ENCODE results near the gene ARL3.
A peak's percentile ranks its signal among the peaks of the same experiment; 100 is the strongest.
"Not testable (repeated sequence)": the region's sequence is repeated elsewhere in the genome, so short reads cannot be mapped to it uniquely, and the experiment has no call there.

The ARL3 gene

GRCh38 chr10:102735065-102735562, 20.9 kb upstream of the ARL3 start:
- DNase-seq = no peak

- no peak for DNase-seq
These were observed 18.5 kb upstream of the ARL3 start for GRCh38 chr10:102732661-102733060.

GRCh38 chr10:102731222-102731800, 17.1 kb upstream of the ARL3 start:
- no peak for DNase-seq

- DNase-seq = peak; percentile 45 to 66
These were observed 15.1 kb upstream of the ARL3 start for GRCh38 chr10:102729029-102730026.

GRCh38 chr10:102727037-102727818, 13.0 kb upstream of the ARL3 start:
- DNase-seq = no peak

GRCh38 chr10:102726274-102726673, 12.1 kb upstream of the ARL3 start:
- DNase-seq = no peak

- no peak for DNase-seq
These were observed 9.8 kb upstream of the ARL3 start for GRCh38 chr10:102723989-102724388.

- DNase-seq = no peak
These were observed 7.8 kb upstream of the ARL3 start for GRCh38 chr10:102721954-102722353.

- no peak for DNase-seq
These were observed 6.6 kb upstream of the ARL3 start for GRCh38 chr10:102720775-102721301.

- DNase-seq = no peak
These were observed 6.1 kb upstream of the ARL3 start for GRCh38 chr10:102720337-102720736.

- no peak for DNase-seq
These were observed 4.0 kb upstream of the ARL3 start for GRCh38 chr10:102718220-102718619.

- not testable (repeated sequence) for DNase-seq
These were observed 2.8 kb upstream of the ARL3 start for GRCh38 chr10:102716900-102717565.

- no peak for DNase-seq
These were observed 1.7 kb upstream of the ARL3 start for GRCh38 chr10:102715880-102716279.

- peak in 1 of 2 experiments; percentile 16 for DNase-seq
These were observed 641 bp upstream of the ARL3 start, which contains the start of gene SFXN2 for GRCh38 chr10:102714621-102715455. Gene SFXN2, plus strand, starts transcription at chr10:102714636. Its CDS starts 12,001 bp downstream, at chr10:102726637.

- DNase-seq = no peak
These were observed 721 bp downstream of the ARL3 start for GRCh38 chr10:102713539-102713813.

GRCh38 chr10:102712843-102713538, 1.2 kb downstream of the ARL3 start:
- DNase-seq = no peak

GRCh38 chr10:102712089-102712488, 2.1 kb downstream of the ARL3 start:
- no peak for DNase-seq

- no peak for DNase-seq
These were observed 3.6 kb downstream of the ARL3 start for GRCh38 chr10:102710609-102711008.

GRCh38 chr10:102705531-102705930, 8.7 kb downstream of the ARL3 start:
- DNase-seq = no peak

- DNase-seq = no peak
These were observed 9.3 kb downstream of the ARL3 start for GRCh38 chr10:102704915-102705314.

GRCh38 chr10:102702742-102703141, 11.5 kb downstream of the ARL3 start:
- no peak for DNase-seq
